Fibroblast of the aortic adventitia (primary cell): ENCODE results near the gene SCNN1A. TPM values are rescaled to one million over a fixed set of nuclear protein-coding genes. Genes with fewer than 3 reads are reported as not detected.

Source experiments
- DNase-seq: peaks from one replicate; pipeline ENCODE4 v3.0.0-alpha.2; 2010; ENCODE audit warnings: low read depth
- H3K4me3 ChIP-seq: 2 replicates; pipeline ENCODE4 v1.5.1; 2011; ENCODE audit warnings: low read depth, mild to moderate bottlenecking, control low read depth, low read length, moderate library complexity
- CTCF ChIP-seq: IDR thresholded peaks from 2 replicates; pipeline ENCODE4 v1.5.1; 2011; ENCODE audit warnings: mild to moderate bottlenecking, low read length, control low read depth, inconsistent platforms; ENCODE audit not compliant: insufficient read depth
- total RNA-seq: library from RNA; depleted of rRNA; stranded (reverse); fragments of >200 nt; gene quantifications from 2 replicates; pipeline ENCODE4 v1.2.3, GENCODE V29; 2012; ENCODE audit warnings: low replicate concordance

Gene SCNN1A
- total RNA-seq, 1 donor: under 0.01 TPM

- H3K4me3 ChIP-seq: no peak overlapping the region
- DNase-seq: no peak
- TF ChIP-seq CTCF: no peak
These were observed 41.2 kb upstream of the SCNN1A start for GRCh38 chr12:6416596-6416995.

- TF ChIP-seq CTCF: no peak
- no peak overlapping the region for H3K4me3 ChIP-seq
- DNase-seq: no peak
These were observed 32.0 kb upstream of the SCNN1A start for GRCh38 chr12:6407236-6407954.

GRCh38 chr12:6405963-6406362 lies 30.6 kb upstream of the SCNN1A start:
- DNase-seq: no peak

GRCh38 chr12:6404390-6404789 lies 29.0 kb upstream of the SCNN1A start:
- TF ChIP-seq CTCF: no peak
- DNase-seq: no peak
- H3K4me3 ChIP-seq: no peak overlapping the region

More at GRCh38 chr12:6405963-6406362, 30.6 kb upstream of the SCNN1A start:
- no peak overlapping the region for H3K4me3 ChIP-seq
- TF ChIP-seq CTCF: no peak

GRCh38 chr12:6399884-6400644 lies 24.7 kb upstream of the SCNN1A start:
- DNase-seq: no peak
- H3K4me3 ChIP-seq: no peak overlapping the region
- TF ChIP-seq CTCF: no peak

- TF ChIP-seq CTCF: no peak
- H3K4me3 ChIP-seq: no peak overlapping the region
- DNase-seq: no peak
These were observed 20.7 kb upstream of the SCNN1A start for GRCh38 chr12:6396031-6396430.
